Measurements from ENCODE around the gene CASS4.

CASS4 gene

GRCh38 chr20:56372850-56373249 lies 39.2 kb upstream of the CASS4 start:
- no peak for DNase-seq (ENCODE audit: extremely low read depth, low read depth)
- TF ChIP-seq, protein P1, sequence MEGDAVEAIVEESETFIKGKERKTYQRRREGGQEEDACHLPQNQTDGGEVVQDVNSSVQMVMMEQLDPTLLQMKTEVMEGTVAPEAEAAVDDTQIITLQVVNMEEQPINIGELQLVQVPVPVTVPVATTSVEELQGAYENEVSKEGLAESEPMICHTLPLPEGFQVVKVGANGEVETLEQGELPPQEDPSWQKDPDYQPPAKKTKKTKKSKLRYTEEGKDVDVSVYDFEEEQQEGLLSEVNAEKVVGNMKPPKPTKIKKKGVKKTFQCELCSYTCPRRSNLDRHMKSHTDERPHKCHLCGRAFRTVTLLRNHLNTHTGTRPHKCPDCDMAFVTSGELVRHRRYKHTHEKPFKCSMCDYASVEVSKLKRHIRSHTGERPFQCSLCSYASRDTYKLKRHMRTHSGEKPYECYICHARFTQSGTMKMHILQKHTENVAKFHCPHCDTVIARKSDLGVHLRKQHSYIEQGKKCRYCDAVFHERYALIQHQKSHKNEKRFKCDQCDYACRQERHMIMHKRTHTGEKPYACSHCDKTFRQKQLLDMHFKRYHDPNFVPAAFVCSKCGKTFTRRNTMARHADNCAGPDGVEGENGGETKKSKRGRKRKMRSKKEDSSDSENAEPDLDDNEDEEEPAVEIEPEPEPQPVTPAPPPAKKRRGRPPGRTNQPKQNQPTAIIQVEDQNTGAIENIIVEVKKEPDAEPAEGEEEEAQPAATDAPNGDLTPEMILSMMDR (IDR thresholded peaks at IDR 0.05; ENCODE audit: low read depth, low read length, missing control alignments): no peak
- no peak overlapping the region for H3K4me3 ChIP-seq (replicated peaks; ENCODE audit: low read depth, low read length)

GRCh38 chr20:56373942-56374341 lies 38.1 kb upstream of the CASS4 start:
- no peak overlapping the region for H3K4me3 ChIP-seq (replicated peaks; ENCODE audit: low read depth, low read length)
- peak; percentile 73 for DNase-seq (ENCODE audit: extremely low read depth, low read depth)
- TF ChIP-seq, protein P1 (IDR thresholded peaks at IDR 0.05; ENCODE audit: low read depth, low read length, missing control alignments): no peak

GRCh38 chr20:56376331-56376730 lies 35.7 kb upstream of the CASS4 start:
- DNase-seq (ENCODE audit: extremely low read depth, low read depth): no peak
- TF ChIP-seq, protein P1 (IDR thresholded peaks at IDR 0.05; ENCODE audit: low read depth, low read length, missing control alignments): no peak
- no peak overlapping the region for H3K4me3 ChIP-seq (replicated peaks; ENCODE audit: low read depth, low read length)

DNA sequence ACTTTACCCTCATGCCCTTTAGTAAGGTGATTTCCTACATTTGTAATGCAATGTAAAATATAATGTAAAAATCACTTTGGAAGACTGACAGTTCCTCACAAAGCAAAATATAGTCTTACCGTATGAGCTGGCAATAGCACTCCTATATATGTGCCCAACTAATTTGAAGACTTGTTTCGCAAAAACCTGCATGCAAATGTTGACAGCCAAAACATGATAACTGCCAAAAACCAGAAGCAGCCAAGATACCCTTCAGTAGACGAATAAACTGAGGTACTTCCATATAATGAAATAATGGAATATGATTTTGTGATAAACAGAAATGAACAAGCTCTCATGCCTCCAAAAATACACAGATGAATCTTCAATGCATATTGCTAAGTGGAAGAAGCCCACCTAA lies 33.7 kb upstream of the CASS4 start:
- no peak overlapping the region for H3K4me3 ChIP-seq (replicated peaks; ENCODE audit: low read depth, low read length)
- TF ChIP-seq, protein P1 (IDR thresholded peaks at IDR 0.05; ENCODE audit: low read depth, low read length, missing control alignments): no peak
- no peak for DNase-seq (ENCODE audit: extremely low read depth, low read depth)

DNA sequence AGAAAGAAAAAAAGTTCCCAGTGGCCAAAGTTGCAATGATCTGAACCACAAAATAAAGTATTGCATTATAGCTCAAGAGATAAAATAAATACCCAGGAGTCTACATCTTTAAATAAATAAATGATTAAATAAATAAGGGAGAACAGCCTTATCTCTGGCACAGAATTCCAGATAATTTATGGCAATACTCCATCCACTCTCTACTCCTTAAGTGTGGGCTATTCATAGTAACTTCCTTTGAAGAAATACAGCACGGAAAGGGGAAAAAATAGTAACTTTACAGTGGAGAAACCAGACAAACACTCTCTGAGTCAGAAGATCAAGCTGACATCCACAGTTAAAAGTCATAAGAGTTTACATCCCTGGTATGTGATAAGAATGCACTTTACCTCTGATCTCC lies 31.7 kb upstream of the CASS4 start:
- no peak for DNase-seq (ENCODE audit: extremely low read depth, low read depth)
- TF ChIP-seq, protein P1 (IDR thresholded peaks at IDR 0.05; ENCODE audit: low read depth, low read length, missing control alignments): no peak
- no peak overlapping the region for H3K4me3 ChIP-seq (replicated peaks; ENCODE audit: low read depth, low read length)

- no peak for DNase-seq (ENCODE audit: extremely low read depth, low read depth)
- no peak overlapping the region for H3K4me3 ChIP-seq (replicated peaks; ENCODE audit: low read depth, low read length)
- TF ChIP-seq, protein P1 (IDR thresholded peaks at IDR 0.05; ENCODE audit: low read depth, low read length, missing control alignments): no peak
Observed at GRCh38 chr20:56381501-56381900, 30.6 kb upstream of the CASS4 start.

DNA sequence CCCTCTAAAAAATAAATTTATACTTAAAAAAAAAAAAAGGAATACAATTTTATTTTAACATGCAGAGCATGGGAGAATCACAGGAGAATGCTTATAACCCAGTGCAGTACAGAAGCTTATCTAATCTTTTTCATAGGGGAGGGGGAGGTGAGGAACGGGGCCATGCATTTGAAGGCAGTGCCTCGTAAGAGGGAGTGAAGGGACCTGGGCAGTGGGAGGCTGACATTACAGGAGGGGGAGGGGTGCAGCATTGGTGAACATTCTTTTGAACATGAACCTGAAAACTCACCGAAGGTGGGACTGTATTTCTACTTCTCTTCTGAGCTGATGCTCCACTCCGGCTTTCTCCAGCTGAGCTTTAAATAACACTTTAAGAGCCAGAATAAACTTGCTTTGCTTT lies 29.4 kb upstream of the CASS4 start:
- H3K4me3 ChIP-seq (replicated peaks; ENCODE audit: low read depth, low read length): no peak overlapping the region
- no peak for DNase-seq (ENCODE audit: extremely low read depth, low read depth)
- TF ChIP-seq, protein P1 (IDR thresholded peaks at IDR 0.05; ENCODE audit: low read depth, low read length, missing control alignments): no peak

All from HFF-Myc (cell line).